ENCODE data around the gene CCDC6.
"Not testable (repeated sequence)": the region's sequence is repeated elsewhere in the genome, so short reads cannot be mapped to it uniquely, and the experiment has no call there.

- TF ChIP-seq CTCF, POLR2A (IDR thresholded peaks at IDR 0.05): not testable (repeated sequence)
These were observed 120.9 kb downstream of the CCDC6 start for GRCh38 chr10:59785476-59785875.
